Measurements from ENCODE around the gene C2orf92.
"Not testable (repeated sequence)": the region's sequence is repeated elsewhere in the genome, so short reads cannot be mapped to it uniquely, and the experiment has no call there.

The C2orf92 gene

DNA sequence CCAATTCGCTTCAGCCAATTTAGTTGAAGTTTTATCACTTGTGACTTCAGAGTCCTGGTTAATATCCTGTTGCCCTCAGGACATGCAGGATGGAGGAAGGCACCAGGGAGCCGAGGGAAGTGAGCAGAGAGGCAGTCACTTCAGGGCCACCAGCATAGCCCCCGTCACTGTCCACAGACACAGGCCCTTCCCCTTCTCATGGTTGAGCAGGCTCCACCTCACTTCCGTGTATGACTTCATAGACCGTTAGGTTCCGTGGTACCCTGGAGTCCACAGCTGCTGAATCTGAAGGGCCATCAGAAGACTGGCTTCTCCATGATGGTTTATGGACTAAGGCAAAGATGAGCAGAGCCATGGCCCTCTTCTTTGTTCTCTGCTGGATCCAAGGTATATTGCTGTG is at the start of gene C2orf92:
Gene C2orf92 (plus strand): TSS at position 266 of the 400 bp plus-strand sequence. CDS start 76 bp downstream, at position 342.
- no peak for DNase-seq (ENCODE audit: low spot score)
- H3K9me3 Mint-ChIP-seq = no peaks in the 10 kb centered on the region
- H3K4me3 Mint-ChIP-seq = no peak within 1 kb of the TSS
- no peak within 1 kb of the TSS for H3K27ac Mint-ChIP-seq
- H3K4me1 Mint-ChIP-seq (ENCODE audit: low read depth) = peaks cover 18% of the 10 kb centered on the region
- peaks cover 2% of the 10 kb centered on the region for H3K36me3 Mint-ChIP-seq (ENCODE audit: low read depth)
- H3K27me3 Mint-ChIP-seq (ENCODE audit: low read depth) = no peaks in the 10 kb centered on the region

DNA sequence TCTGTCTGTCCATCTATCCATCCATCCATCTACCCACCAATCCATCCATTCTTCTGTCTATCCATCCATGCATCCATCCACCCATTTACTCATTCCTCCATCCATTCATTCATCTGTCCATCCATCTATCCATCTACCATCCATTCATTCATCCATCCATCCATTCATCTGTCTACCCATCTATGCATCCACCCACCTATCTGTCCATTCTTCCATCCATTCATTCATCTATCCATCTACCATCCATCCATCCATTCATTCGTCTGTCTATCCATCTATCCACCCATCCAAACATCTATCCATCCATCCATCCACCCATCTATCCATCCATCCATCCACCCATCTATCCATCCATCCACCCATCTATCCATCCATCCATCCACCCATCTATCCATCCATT is 49.0 kb upstream of the C2orf92 start:
- H3K36me3 Mint-ChIP-seq (ENCODE audit: low read depth); H3K4me3 Mint-ChIP-seq; H3K27me3 Mint-ChIP-seq (ENCODE audit: low read depth); H3K4me1 Mint-ChIP-seq (ENCODE audit: low read depth); H3K27ac Mint-ChIP-seq; DNase-seq (ENCODE audit: low spot score); H3K9me3 Mint-ChIP-seq: not testable (repeated sequence)

DNA sequence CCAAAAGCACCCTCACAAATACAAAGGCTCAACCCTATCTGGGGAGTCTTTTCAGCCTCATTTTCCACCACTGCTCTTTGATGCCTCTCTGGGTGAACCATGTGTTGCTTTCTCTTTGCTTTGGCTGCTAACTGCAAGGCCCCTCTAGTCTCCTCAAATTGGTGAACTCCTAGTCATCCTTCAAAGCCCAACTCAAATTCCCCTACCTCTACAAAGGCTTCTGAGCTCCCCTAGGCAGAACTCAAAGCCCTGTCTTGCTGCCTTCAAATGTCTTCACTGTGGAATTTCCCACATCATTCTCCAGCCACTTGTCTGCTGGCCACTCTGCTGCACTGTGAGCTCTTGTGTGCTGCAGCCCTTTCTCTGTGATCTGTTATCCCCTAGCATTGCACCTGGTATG is 46.5 kb upstream of the C2orf92 start:
- H3K4me1 Mint-ChIP-seq (ENCODE audit: low read depth); DNase-seq (ENCODE audit: low spot score); H3K27ac Mint-ChIP-seq; H3K4me3 Mint-ChIP-seq; H3K36me3 Mint-ChIP-seq (ENCODE audit: low read depth); H3K9me3 Mint-ChIP-seq; H3K27me3 Mint-ChIP-seq (ENCODE audit: low read depth): not testable (repeated sequence)

DNA sequence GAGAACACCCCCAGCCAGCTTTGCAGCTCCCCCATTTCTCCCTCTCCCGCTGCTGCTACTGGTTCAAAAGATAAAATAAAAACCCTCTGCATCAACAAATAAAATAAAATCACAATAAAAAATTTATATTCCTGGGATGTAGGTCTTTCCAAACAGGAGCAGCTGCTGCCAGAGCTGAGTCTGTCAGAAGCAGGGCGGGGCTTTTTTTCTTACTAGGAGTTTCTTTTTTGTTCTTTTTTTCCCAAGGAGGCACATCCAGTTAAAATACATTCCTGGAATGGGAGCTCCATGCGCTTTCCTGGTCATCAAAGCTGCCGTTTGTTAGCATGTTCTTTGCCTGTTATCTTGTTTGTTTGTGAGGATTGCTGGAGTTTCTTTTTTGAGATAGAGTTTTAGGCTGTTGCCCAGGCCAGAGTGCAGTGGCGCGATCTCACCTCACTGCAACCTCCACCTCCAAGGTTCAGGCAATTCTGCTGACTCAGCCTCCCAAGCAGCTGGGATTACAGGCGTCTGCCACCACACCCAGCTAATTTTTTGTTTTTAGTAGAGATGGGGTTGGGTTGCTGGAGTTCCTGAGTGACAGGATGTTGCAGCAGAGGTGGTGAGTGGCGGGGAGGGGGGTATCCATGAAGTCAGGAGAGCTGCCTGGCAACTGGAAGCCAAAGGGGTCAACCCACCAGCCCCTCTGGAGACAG is 44.0 kb upstream of the C2orf92 start:
- H3K9me3 Mint-ChIP-seq; H3K4me1 Mint-ChIP-seq (ENCODE audit: low read depth); H3K36me3 Mint-ChIP-seq (ENCODE audit: low read depth); H3K27ac Mint-ChIP-seq; DNase-seq (ENCODE audit: low spot score); H3K4me3 Mint-ChIP-seq; H3K27me3 Mint-ChIP-seq (ENCODE audit: low read depth): not testable (repeated sequence)

DNA sequence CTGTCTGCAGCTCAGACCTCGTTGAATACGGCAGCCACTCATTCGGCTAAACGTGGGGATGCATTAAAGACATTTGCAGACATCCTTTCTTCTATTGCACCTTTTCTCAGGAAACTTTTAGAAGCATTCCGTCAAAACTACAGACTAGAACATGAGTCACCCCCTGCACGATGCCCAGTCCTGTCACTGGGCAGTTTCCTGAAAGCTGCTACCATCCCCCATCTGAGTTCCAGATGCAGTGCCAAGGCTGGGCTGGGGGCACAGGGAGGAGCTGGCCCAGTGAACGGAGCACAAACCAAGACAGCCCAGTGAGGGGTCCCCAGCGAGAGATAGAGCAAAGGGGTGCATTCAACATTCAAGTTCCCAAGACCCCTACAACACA is 43.5 kb upstream of the C2orf92 start:
- H3K27me3 Mint-ChIP-seq (ENCODE audit: low read depth) = peaks cover 13% of the 10 kb centered on the region
- not testable (repeated sequence) for DNase-seq (ENCODE audit: low spot score)

DNA sequence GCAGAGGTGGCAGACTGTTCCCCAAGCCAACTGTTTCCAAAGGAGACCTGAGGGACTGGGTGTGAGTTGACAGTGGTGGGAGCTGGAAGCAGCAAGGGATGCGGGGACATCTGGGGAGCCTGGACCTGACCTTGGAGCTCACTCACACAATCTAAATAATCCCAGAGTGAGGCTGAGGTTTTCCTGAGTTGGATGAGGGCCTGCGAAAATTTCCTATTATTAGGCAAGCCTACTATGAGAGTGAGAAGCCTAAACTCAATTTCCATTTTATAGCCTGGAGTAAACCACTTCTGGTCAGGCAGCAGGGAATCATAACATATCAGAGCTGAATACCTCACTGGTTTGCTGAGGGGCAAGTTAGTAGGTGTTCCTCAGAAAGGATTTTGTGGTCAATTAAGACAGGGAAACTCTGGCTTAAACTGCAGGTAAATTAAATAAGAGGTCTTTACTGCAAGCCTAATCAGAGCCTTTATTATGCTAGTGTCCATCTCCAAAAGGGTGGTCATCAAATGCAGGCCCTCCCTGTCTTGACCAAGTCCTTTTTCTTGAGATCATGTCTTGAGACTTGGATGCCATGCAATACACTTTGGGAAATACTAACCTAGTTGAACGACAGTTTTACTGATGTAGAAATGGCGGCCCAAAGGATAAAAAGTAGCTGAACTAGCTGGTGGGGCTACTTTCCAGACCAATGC is 25.3 kb upstream of the C2orf92 start:
- DNase-seq (ENCODE audit: low spot score) = no peak
- H3K27me3 Mint-ChIP-seq (ENCODE audit: low read depth) = peaks cover 12% of the 10 kb centered on the region
- no peak overlapping the region for H3K27ac Mint-ChIP-seq
- H3K4me1 Mint-ChIP-seq (ENCODE audit: low read depth) = peaks cover 13% of the 10 kb centered on the region
- H3K4me3 Mint-ChIP-seq = no peak overlapping the region
- H3K36me3 Mint-ChIP-seq (ENCODE audit: low read depth) = peaks cover 18% of the 10 kb centered on the region
- H3K9me3 Mint-ChIP-seq = no peaks in the 10 kb centered on the region

More for the DNA sequence above, 43.5 kb upstream of the C2orf92 start:
- H3K9me3 Mint-ChIP-seq; H3K4me1 Mint-ChIP-seq (ENCODE audit: low read depth); H3K36me3 Mint-ChIP-seq (ENCODE audit: low read depth); H3K27ac Mint-ChIP-seq; H3K4me3 Mint-ChIP-seq: not testable (repeated sequence)

DNA sequence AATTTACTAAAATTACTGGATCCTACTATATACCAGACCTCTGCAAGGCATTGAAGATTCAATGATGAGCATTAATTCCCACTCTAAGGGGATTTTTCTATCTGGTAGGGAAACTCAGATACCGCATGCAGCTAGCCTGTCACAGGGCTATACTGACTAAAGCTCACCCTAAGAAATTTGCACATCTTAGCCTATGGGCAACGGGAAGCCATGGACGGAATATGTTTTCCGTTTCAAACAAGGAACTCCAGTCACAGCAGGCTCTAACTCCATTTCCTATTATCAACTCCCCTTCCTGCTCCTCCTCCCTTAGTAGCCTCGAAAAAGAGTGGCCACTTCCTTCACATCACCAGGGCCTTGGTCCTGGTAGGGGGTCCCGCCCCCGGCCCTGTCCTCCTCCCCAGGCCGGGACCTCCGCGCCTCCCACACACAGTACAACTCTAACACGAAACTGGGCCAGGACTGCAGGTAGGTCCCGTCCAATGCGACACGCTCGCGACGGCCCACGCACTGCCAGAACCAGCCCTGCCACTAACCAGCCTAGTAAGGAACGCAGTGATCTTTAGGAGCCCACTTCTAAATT is 24.3 kb upstream of the C2orf92 start:
- Mint-ChIP-seq H3K27ac (peak overlapping the region; percentile 86), H3K27me3 (ENCODE audit: low read depth) (peaks cover 6% of the 10 kb centered on the region), H3K9me3 (no peaks in the 10 kb centered on the region), H3K36me3 (ENCODE audit: low read depth) (peaks cover 26% of the 10 kb centered on the region), H3K4me1 (ENCODE audit: low read depth) (peaks cover 13% of the 10 kb centered on the region), H3K4me3 (peak overlapping the region; percentile 93)
- no peak for DNase-seq (ENCODE audit: low spot score)

DNA sequence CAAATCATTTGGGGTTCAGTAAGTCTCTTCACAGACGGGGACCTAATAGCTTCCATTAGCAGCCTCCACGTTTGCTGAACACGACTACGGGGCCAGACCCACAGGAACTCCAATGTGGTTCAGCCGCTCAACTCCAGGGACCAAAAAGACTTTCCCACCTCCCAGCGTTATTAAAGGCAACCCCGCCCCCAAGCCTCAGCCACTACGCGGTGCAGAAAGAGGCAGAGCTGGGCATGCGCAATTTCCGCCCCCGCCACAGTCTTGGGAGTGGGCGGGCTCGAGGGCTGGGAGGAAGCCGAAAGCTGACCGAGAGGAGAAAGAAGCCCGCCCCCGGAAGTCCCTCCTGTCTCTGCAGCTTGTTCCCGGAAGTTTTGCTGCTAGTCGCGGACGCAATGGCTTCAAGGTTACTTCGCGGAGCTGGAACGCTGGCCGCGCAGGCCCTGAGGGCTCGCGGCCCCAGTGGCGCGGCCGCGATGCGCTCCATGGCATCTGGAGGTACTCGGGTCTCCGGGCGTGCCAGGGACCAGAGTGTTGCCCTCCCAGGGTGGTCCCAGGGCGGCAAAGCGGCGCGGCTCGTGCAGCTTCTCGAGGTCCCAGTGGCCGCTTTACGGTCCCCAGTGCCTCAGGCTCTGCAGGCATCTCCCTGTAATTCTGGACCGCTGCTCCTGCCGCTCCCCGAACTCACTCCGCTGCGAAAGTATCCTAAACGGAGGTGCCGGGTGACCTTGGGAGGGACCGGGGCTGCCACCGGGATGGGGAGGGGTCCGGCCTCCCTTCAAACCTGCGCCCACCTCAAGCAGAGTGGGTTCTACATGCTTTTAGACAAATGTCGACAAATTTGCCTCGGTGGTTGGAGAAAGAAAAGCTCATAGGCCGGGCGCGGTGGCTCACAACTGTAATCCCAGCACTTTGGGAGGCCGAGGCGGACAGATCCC is 23.6 kb upstream of the C2orf92 start, which contains the start of gene COX5B:
Gene COX5B (plus strand): TSS at position 368 of the 935 bp plus-strand sequence. CDS start 25 bp downstream, at position 393.
- H3K4me1 Mint-ChIP-seq (ENCODE audit: low read depth) = peaks cover 13% of the 10 kb centered on the region
- no peaks in the 10 kb centered on the region for H3K9me3 Mint-ChIP-seq
- peak; percentile 99 for DNase-seq (ENCODE audit: low spot score)
- peaks cover 4% of the 10 kb centered on the region for H3K27me3 Mint-ChIP-seq (ENCODE audit: low read depth)
- H3K36me3 Mint-ChIP-seq (ENCODE audit: low read depth) = peaks cover 30% of the 10 kb centered on the region
- H3K27ac Mint-ChIP-seq = peak within 1 kb of the TSS; percentile 86
- H3K4me3 Mint-ChIP-seq = peak within 1 kb of the TSS; percentile 93

DNA sequence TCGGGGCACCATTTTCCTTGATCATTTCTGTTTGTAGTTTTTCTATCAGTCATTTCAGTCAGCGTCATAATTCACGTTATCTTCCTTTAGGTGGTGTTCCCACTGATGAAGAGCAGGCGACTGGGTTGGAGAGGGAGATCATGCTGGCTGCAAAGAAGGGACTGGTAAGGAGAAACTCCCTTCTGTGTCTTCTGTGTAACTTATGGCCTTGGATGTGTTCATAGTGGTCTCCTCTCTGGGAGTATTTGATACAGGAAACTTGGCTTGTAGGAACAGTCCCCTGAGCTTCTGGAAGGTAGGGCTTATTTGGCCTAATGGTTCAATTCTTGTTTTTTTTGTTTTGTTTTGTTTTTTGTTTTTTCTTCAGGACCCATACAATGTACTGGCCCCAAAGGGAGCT is 22.5 kb upstream of the C2orf92 start:
- peaks cover 32% of the 10 kb centered on the region for H3K36me3 Mint-ChIP-seq (ENCODE audit: low read depth)
- peak overlapping the region; percentile 86 for H3K27ac Mint-ChIP-seq
- no peaks in the 10 kb centered on the region for H3K9me3 Mint-ChIP-seq
- H3K27me3 Mint-ChIP-seq (ENCODE audit: low read depth) = peaks cover 2% of the 10 kb centered on the region
- DNase-seq (ENCODE audit: low spot score) = no peak
- peaks cover 15% of the 10 kb centered on the region for H3K4me1 Mint-ChIP-seq (ENCODE audit: low read depth)
- peak overlapping the region; percentile 93 for H3K4me3 Mint-ChIP-seq

DNA sequence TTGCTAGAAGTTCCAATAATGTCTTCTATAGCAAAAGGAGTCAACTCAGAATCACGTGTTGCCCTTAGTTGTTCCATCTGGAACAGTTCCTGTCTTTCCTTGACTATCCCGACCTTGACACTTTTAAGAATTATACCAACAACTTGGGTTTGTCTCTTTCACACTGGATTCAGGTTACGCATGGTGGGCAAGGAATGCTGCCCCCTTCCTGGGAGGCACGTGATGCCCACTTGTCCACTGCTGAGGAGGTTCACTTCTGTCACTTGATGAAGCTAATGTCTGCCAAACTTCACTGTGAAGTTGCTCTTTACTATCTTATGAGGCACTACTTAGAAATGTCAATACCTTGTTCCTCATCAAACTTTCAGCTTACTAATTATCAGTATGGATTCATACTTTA is 18.4 kb upstream of the C2orf92 start:
- H3K36me3 Mint-ChIP-seq (ENCODE audit: low read depth) = peaks cover 56% of the 10 kb centered on the region
- H3K27me3 Mint-ChIP-seq (ENCODE audit: low read depth) = no peaks in the 10 kb centered on the region
- H3K4me3 Mint-ChIP-seq = no peak overlapping the region
- no peak for DNase-seq (ENCODE audit: low spot score)
- H3K27ac Mint-ChIP-seq = no peak overlapping the region
- H3K4me1 Mint-ChIP-seq (ENCODE audit: low read depth) = peaks cover 8% of the 10 kb centered on the region
- no peaks in the 10 kb centered on the region for H3K9me3 Mint-ChIP-seq

DNA sequence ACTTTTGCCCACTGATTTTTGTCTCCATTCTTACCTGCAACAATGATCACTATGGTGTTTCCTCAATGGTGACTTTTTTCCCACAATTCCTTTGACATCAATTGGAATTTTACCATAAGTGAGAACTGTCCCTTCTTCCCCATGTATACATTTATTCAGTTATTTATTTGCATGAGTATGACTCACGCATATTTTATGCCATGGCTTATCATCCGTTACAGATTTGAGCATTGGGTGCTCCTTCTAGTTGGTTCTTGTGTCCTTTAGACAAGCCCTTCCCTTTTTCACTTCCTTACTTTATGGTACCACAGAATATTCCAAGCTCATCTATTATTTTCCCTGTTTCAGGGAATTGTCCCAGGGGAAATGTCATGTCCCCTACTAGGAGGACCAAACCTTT is 16.0 kb upstream of the C2orf92 start:
- H3K9me3 Mint-ChIP-seq = no peaks in the 10 kb centered on the region
- peaks cover 3% of the 10 kb centered on the region for H3K4me1 Mint-ChIP-seq (ENCODE audit: low read depth)
- H3K36me3 Mint-ChIP-seq (ENCODE audit: low read depth) = peaks cover 50% of the 10 kb centered on the region
- H3K27me3 Mint-ChIP-seq (ENCODE audit: low read depth) = no peaks in the 10 kb centered on the region
- H3K27ac Mint-ChIP-seq = no peak overlapping the region
- no peak overlapping the region for H3K4me3 Mint-ChIP-seq
- DNase-seq (ENCODE audit: low spot score) = no peak

DNA sequence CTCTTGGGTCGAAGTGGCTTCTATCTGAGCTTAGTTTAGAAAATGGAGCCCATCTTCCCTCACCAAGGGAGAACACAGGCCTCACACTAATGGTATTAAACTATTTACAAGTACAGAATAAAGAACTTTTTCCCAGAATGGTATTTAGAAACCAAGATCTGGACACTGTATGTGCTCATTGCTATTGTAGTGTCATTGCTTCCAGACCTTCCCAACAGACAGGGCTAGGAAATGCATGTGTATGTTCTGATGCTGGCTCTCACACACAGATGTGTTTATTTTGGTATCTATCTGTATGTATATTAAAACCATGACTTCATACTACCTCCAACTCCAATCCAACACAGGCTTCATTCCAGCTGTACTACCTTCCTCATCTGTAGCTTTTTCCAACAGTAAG is 15.6 kb upstream of the C2orf92 start:
- no peaks in the 10 kb centered on the region for H3K27me3 Mint-ChIP-seq (ENCODE audit: low read depth)
- no peaks in the 10 kb centered on the region for H3K9me3 Mint-ChIP-seq
- no peak overlapping the region for H3K27ac Mint-ChIP-seq
- H3K36me3 Mint-ChIP-seq (ENCODE audit: low read depth) = peaks cover 52% of the 10 kb centered on the region
- peaks cover 3% of the 10 kb centered on the region for H3K4me1 Mint-ChIP-seq (ENCODE audit: low read depth)
- H3K4me3 Mint-ChIP-seq = no peak overlapping the region
- DNase-seq (ENCODE audit: low spot score) = no peak

DNA sequence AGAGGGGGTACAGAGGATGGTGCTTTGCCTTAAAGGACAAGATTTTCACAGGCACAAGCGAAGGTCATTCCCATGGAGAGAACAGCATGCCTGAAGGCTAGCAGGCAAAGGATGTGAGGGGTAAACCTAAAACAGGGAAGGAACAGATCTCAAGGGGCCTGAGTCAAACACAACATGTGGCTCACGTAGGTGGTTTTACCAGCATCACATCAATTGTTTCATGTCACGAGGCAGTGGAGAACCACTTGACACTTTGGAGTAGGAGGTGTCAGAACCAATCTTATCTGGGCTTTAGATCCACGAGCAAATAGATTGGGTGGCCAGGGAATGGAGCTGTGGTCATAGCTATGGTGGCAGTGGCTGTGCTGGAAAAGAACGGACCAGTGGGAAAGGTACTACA is 15.2 kb upstream of the C2orf92 start:
- no peak for DNase-seq (ENCODE audit: low spot score)

More for the DNA sequence above, 15.2 kb upstream of the C2orf92 start:
- Mint-ChIP-seq H3K36me3 (ENCODE audit: low read depth) (peaks cover 49% of the 10 kb centered on the region), H3K9me3 (no peaks in the 10 kb centered on the region), H3K27ac (peak overlapping the region; percentile 46), H3K4me1 (ENCODE audit: low read depth) (peaks cover 3% of the 10 kb centered on the region), H3K4me3 (no peak overlapping the region), H3K27me3 (ENCODE audit: low read depth) (no peaks in the 10 kb centered on the region)

Data from T-helper 2 cell treated with Interferon-gamma antibody and Interleukin-4, amounts not matched to agents 5 μg/mL and 100 μg/mL, for 36 hours (primary cell).